GM19397 (cell line): Measurements from ENCODE around the gene PLCB1.
"Not testable (repeated sequence)": the region's sequence is repeated elsewhere in the genome, so short reads cannot be mapped to it uniquely, and the experiment has no call there.

Source experiments
- ATAC-seq: cut with Tn5 transposase; IDR thresholded peaks from one replicate; pipeline ENCODE4 v1.9.1; 2021; ENCODE audit warnings: mild to moderate bottlenecking, moderate library complexity; ENCODE audit not compliant: unreplicated experiment

PLCB1 gene

GRCh38 chr20:8431538-8432434 lies 299.7 kb downstream of the PLCB1 start:
- no peak for ATAC-seq

GRCh38 chr20:8432435-8433148 lies 300.5 kb downstream of the PLCB1 start:
- ATAC-seq: no peak

GRCh38 chr20:8433291-8433690 lies 301.2 kb downstream of the PLCB1 start:
- ATAC-seq: no peak

GRCh38 chr20:8434326-8434876 lies 302.3 kb downstream of the PLCB1 start:
- no peak for ATAC-seq

- ATAC-seq: no peak
Observed at GRCh38 chr20:8435285-8436035, 303.4 kb downstream of the PLCB1 start.

- not testable (repeated sequence) for ATAC-seq
Observed at GRCh38 chr20:8436938-8437337, 304.9 kb downstream of the PLCB1 start.

- no peak for ATAC-seq
Observed at GRCh38 chr20:8438748-8439147, 306.7 kb downstream of the PLCB1 start.

- no peak for ATAC-seq
Observed at GRCh38 chr20:8443464-8444072, 311.5 kb downstream of the PLCB1 start.

GRCh38 chr20:8447262-8448120 lies 315.4 kb downstream of the PLCB1 start:
- no peak for ATAC-seq

GRCh38 chr20:8449123-8449522 lies 317.1 kb downstream of the PLCB1 start:
- ATAC-seq: no peak

GRCh38 chr20:8454137-8454712 lies 322.2 kb downstream of the PLCB1 start:
- ATAC-seq: peak; percentile 74

GRCh38 chr20:8456765-8457164 lies 324.7 kb downstream of the PLCB1 start:
- ATAC-seq: no peak

GRCh38 chr20:8457978-8458377 lies 325.9 kb downstream of the PLCB1 start:
- no peak for ATAC-seq

- no peak for ATAC-seq
Observed at GRCh38 chr20:8461186-8461585, 329.1 kb downstream of the PLCB1 start.

- ATAC-seq: no peak
Observed at GRCh38 chr20:8464368-8464767, 332.3 kb downstream of the PLCB1 start.

GRCh38 chr20:8466781-8467180 lies 334.7 kb downstream of the PLCB1 start:
- ATAC-seq: not testable (repeated sequence)

GRCh38 chr20:8470156-8470555 lies 338.1 kb downstream of the PLCB1 start:
- ATAC-seq: no peak

- ATAC-seq: no peak
Observed at GRCh38 chr20:8471465-8471864, 339.4 kb downstream of the PLCB1 start.

GRCh38 chr20:8473459-8473858 lies 341.4 kb downstream of the PLCB1 start:
- ATAC-seq: no peak
